Right renal cortex interstitium (tissue), 3 donors: Measurements from ENCODE around the gene ZNF205. TPM values are rescaled to one million over a fixed set of nuclear protein-coding genes. Genes with fewer than 3 reads are reported as not detected.
A peak's percentile ranks its signal among the peaks of the same experiment; 100 is the strongest.

Experiments
- DNase-seq, 3 donors: peaks; one replicate each; pipeline ENCODE4 v3.0.0-alpha.2; 2013; ENCODE audit warnings: low read depth in 3 of 3, low spot score in 2 of 3
- polyA plus RNA-seq, 3 donors: library from polyadenylated mRNA; unstranded; fragments of 120-200 nt; gene quantifications; one replicate each; pipeline ENCODE4 v1.2.1, GENCODE V29; 2013; ENCODE audit not compliant: insufficient read length in 3 of 3

ZNF205 gene
- polyA plus RNA-seq, 3 donors: 12.7 to 14.6 (median 13.8) TPM

DNA sequence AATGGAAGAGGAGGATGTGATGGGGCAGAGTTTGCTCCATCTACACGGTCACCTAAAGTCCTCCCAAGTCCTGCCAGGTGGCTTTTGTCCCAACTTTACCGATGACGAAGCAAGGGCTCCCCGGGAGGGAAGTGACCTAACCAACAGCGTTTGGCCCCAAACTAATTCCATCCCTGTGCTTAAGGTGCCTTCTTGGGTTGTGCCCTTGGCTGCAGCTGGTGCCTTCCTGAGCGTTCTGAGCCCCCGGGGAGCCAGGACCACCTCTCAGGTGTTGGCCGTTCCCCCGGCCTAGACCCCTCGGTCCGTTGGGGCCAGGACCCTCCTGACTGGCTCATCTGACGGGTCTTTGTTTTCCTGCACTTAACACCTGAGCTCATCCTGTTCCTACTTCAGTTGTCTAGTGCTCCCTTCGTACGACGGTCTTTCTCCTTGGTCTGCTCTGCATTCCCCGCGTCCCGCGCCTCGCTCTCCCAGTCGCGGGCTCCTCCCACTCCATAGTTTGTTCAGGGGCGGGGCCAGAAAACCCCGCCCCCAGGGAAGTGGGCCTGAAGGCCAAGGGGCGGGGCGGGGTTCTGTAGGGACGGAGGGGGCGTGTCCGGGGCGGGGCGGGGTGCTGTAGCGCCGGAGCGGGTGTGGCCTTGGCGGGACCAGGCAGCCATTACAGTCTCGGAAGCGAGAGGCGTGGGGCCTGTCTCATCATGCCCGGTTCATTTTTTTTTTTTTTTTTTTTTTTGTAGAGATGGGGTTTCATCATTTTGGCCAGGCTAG is 12.5 kb upstream of the ZNF205 start:
- peak in 1 of 3 donors; percentile 78 for DNase-seq

DNA sequence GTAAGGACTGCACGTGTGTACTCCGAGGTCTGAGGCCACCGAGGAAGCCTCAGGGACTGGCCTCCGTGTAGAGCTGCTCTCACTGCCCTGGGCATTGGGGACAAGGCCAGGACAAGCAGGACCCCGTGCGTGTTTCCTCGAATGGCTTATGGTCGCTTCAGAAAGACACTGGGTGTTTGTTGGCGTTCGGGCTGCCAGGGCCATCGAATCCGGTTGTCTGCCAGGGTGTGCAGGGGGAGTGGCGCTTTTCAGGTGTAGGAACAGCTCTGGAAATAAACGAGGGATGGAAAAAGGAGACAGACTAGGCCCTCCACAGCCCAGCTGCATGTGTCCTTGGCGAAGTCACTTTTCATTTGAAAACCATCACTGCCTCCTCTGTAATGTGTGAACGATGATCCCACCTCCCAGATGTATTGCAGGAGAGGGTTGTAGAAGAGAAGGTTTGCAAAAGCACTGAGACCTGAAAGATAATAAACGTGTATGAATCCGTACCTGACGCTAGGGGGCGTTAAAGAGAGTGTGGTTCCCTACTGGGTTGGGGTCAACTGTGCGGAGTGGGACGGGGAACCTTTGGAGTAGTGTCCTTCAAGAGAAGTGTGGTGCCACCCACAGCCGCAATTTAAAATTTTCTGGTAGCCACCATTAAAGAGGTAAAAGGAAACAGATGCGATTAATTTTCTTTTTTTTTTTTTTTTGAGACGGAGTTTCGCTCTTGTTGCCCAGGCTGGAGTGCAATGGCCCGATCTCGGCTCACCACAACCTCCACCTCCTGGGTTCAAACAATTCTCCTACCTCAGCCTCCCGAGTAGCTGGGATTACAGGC is 11.2 kb upstream of the ZNF205 start:
- no peak for DNase-seq

DNA sequence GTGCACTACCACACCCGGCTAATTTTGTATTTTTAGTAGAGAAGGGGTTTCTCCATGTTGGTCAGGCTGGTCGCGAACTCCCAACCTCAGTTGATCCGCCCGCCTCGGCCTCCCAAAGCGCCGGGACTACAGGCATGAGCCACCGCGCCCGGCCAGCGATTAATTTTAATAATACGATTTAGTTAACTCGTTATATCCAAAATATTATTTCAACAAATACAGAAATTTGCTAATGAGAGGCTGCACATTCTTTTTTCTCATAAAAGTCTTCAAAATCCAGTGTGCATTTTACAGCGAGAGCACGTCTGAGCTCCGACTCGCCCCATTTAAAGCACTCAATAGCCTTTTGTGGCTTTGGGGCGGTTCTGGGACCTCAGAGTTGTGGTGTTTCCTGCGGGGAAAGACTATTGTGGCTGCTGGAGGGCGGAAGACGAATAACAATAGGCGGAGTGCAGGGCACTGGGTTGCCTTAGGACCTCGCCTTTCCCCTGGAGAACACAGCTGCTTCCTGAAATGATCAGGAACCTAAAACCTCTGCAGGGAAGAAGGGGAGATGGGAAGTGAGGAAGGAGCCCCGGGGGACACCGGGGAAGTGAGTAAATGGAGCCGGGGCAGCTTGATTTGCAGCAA is 10.4 kb upstream of the ZNF205 start:
- no peak for DNase-seq

DNA sequence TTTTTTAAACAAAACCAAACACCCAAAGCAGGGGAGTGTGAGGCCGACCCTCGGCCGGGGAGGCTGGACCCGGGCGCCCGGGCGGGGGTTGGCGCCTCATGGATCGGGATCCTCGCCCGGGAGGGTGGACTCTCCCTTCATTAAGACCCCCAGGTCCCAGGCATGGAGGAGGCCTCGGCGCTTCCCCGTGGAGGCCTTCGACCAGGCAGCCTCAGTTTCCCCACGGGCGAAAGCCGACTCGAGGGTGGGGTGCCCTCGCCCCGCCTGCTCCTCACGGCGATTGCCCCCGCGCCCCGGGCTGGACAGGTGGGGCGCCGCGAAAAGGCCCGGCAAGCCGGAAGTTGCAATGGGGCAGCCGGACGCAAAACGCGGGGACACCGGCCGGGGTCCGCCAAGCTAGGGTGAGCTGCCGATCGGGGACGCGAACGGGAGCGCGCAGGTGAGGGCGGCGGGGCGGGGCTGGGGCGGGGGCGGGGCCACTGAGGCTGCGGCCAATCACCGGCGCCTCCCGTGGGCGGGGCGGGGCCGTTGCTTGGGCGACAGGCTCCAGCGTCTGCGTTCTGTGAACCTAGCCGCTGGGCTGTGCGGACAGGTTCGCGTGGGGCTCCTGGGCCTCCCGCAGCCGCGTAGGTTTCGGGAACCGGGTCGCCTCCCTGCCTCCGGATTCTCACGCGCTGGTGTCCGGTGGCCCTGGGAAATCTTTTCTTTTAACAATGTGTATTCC is 6.0 kb upstream of the ZNF205 start:
- DNase-seq: peak in 2 of 3 donors; percentile 78 to 81

DNA sequence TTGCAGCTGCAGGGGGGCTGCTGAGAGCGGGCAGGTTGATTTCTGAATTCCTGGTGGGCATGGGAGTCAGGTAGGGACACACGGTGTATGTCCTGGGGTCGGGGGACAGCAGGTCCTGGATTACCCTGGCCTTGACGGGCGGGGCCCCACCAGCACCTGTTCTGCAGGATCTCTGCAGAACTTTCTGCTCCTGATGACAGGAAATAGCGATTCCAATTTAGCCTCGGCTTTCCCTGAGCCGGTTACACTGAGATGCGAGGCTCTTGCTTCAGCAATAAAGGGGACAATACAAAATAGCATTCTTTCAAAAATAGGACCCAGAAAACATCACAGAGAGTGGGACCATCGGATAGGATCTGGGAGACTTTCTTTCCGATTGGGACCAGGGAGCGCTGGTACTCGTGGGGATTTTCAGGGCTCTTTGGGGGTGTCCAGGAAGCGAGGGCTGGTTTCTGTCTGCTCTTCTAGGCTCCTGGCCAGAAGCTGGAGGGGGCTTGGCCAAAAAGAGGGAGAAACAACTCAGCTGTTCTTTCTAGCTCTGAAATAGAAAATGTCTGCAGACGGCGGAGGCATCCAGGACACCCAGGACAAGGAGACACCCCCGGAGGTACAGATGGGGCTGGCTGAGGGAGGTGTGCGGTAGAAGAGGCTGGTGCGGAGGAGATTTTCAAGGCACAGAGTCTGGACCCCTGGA is 642 bp downstream of the ZNF205 start:
- DNase-seq: no peak

DNA sequence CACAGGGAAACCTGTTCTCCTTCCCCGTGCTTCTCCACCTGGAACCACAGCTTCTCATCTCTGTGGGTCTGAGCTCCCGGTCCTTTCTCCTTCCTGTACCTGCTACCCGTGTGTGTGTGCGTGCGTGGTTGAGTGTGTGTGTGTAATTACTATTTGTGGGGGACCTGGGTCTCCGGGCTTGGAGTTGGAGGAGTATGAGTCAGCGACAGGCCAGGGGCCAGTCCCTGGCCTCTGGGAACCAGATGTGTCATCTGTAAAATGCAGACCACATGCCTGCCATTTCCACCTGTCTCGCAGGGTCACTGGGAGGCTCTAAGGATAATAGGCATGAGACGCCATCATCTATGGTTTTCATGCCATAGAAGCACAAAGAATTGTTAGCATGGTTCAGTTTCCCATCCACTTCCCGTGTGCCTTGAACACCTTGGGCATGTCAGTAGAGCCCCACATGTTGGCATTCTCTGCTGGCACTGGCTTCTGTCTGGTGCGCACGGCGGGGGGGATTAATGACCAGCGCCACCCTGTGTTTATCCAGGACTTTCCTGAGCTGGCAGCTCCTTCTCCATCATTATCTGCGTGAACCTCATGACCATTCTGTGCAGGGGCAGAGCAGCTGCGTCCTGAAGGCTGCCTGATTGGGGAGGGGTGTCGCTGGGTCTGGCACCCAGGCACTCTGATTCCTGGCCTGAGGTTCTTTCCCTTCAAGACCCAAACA is 1.5 kb downstream of the ZNF205 start:
- no peak for DNase-seq

DNA sequence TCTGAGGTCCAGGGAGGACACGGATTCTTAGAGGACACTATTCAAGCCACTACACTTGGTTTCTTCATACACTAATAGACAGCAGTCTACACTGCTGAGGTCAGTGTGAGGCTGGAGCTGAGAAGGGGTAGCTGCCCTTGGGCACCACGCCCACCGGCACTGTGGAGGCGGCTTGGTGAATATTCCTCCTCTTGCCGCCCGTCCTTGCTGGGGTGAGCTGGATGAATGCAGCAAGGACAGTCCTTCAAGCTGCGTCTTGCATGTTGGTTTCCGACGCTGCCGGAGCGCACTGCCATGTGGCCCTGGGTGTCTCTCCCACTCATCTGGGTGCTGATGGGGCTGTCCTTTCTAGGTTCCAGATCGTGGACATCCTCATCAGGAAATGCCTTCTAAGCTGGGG is 2.6 kb downstream of the ZNF205 start:
- no peak for DNase-seq

DNA sequence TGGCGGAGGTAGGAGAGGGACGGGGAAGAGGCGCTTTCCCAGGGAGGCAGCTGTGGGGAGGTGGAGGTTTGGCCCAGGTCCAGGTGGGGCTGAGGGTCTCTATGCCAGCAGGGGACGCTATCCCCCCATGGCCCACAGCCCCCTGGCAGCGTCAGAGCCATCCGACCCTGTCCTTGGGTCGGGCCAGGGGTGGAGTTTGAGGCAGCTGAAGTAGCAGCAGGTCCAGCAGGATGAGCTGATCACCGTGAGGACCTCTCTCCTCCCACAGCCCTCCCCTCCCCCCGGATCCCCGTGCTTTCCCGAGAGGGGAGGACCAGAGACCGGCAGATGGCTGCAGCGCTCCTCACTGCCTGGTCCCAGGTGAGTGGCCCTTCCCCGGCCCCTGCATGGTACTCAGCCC is 3.2 kb downstream of the ZNF205 start:
- no peak for DNase-seq

DNA sequence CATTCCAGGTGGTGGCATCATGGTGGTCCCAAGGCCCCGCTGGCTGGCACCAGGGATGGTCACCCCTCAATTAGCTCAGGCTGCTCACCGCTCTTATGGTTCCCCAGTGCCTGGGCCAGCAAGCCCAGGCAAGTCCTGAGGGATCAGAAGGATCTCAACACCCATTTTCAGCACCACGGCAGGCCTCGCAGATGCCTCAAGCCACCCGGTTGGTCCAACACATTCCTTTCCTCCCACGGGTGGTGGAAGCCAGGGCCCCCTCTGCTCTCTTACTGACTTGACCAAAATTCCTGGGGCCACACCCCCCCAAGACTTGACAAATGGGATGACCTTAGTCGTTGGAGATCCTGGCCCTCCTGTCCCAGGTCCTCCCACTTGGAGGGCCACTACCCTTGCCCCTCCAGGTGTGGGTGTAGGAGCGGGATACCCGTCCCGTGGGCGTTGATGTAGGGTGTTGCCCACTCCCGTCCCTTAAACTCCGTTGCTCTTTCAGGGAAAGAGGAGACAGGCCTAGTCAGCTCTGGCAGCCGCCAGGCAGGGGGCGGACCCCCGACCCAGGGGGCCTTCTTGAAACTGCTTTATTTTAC is 5.9 kb downstream of the ZNF205 start:
- no peak for DNase-seq

DNA sequence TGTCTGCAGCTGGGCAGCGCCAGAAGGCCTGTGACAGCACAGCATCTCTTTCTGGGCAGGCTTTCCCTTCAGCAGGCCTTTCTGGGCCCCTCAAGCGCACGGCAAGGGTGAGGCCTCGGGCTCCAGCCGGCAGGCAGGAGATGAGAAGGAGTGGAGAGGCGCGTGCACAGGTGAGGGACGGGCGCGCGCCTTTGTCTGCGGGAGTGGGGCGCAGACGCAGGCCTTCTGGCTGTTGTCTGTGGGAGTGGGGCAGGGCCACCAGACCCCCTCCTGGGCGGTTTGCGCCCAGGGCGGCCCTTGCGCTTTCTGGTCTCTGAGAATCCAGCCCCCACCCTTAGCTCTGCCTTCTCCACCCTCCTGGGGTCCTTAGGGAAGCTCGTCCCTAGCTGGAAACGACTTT is 6.5 kb downstream of the ZNF205 start:
- no peak for DNase-seq

DNA sequence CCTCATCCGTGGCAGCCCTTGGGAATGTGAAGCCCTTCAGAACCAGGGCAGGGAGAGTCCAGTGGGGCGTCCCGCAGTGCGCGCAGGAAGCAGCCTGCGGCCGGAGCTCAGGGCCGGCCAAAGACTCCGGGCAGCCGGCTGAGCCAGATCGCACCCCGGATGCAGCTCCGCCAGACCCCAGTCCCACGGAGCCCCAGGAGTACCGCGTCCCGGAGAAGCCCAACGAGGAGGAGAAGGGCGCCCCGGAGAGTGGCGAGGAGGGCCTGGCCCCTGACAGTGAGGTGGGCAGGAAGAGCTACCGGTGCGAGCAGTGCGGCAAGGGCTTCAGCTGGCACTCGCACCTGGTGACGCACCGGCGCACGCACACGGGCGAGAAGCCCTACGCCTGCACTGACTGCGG is 6.9 kb downstream of the ZNF205 start:
- no peak for DNase-seq

DNA sequence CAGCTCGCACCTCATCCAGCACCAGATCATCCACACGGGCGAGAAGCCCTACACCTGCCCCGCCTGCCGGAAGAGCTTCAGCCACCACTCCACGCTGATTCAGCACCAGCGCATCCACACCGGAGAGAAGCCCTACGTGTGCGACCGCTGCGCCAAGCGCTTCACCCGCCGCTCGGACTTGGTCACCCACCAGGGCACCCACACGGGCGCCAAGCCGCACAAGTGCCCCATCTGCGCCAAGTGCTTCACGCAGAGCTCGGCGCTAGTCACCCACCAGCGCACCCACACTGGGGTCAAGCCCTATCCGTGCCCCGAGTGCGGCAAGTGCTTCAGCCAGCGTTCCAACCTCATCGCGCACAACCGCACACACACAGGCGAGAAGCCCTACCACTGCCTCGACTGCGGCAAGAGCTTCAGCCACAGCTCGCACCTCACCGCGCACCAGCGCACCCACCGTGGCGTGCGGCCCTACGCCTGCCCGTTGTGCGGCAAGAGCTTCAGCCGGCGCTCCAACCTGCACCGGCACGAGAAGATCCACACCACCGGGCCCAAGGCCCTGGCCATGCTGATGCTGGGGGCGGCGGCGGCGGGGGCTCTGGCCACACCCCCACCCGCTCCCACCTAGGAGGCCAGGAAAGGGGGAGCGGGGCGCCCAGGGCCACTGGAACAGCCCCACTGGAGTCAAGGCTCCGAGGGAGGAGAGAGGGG is 7.5 kb downstream of the ZNF205 start:
- DNase-seq: no peak

DNA sequence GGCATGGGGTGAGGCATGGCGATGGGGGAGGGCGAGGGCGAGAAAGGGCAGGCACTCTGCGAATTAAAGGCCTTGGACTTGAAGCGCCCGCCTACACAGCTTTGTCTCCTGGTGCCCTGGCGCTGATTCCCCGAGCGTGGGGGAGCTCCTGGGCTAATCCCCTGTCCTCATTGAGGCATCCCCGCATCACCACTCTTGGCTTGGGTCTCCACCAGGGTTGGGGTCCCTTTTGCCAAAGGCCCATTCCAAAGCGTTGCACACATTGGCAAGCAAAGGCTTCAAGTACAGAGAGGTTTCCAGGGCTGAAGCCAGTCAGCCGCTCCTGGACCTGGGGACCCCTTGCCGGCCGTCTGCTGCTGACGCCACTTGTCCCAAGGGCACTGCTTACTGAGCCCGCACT is 8.0 kb downstream of the ZNF205 start:
- no peak for DNase-seq

DNA sequence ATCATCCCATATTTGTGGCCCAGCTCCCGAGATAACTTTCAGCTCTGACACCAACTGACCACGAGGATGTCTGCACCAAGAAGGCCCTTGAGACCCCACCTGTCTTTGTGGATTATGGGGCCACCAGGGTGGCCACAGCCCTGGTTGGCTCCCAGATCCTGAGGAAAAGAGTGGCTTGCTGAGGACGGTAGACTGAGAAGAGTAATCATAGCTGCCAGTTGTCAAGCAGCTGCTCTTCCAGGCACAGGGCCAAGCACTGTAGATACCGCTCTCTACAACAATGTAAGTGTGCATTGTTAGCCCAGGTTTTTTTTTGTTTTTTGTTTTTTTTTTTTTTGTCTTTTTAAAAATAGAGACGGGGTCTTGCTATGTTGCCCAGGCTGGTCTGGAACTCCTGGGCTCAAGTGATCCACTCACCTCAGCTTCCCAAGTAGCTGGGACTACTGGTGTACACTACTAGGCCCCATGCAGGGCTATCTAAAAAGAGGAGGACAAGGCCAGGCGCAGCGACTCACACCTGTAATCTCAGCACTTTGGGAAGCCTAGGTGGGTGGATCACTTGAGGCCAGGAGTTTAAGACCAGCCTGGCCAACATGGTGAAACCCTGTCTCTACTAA is 9.6 kb downstream of the ZNF205 start:
- no peak for DNase-seq

DNA sequence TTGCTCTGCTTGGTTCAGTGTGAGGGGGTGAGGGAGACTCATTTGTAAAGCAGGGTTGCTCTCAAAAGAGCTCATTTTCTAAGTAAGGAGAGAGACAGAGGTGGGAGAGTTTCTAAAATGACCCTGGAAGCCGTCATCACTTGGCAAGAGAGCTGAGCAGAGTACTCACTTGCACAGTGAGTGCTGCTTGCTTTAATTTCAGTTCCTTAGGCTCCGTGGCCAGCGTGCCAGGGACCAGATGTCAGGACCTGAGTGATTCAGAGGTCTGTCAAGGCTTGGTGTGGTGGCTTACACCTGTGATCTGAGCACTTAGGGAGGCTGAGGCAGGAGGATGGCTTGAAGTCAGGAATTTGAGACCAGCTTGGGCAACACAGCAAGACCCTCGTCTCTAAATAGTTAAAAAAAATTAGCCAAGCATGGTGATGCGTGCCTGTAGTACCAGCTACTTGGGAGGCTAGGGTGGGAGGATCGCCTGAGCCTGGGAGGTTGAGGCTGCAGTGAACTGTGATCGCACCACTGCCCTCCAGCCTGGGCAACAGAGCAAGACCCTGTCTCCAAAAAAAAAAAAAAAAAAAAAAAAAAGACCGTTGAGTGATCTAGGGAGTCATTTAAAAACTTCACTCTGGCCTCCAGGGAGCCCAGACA is 10.7 kb downstream of the ZNF205 start:
- DNase-seq: no peak

DNA sequence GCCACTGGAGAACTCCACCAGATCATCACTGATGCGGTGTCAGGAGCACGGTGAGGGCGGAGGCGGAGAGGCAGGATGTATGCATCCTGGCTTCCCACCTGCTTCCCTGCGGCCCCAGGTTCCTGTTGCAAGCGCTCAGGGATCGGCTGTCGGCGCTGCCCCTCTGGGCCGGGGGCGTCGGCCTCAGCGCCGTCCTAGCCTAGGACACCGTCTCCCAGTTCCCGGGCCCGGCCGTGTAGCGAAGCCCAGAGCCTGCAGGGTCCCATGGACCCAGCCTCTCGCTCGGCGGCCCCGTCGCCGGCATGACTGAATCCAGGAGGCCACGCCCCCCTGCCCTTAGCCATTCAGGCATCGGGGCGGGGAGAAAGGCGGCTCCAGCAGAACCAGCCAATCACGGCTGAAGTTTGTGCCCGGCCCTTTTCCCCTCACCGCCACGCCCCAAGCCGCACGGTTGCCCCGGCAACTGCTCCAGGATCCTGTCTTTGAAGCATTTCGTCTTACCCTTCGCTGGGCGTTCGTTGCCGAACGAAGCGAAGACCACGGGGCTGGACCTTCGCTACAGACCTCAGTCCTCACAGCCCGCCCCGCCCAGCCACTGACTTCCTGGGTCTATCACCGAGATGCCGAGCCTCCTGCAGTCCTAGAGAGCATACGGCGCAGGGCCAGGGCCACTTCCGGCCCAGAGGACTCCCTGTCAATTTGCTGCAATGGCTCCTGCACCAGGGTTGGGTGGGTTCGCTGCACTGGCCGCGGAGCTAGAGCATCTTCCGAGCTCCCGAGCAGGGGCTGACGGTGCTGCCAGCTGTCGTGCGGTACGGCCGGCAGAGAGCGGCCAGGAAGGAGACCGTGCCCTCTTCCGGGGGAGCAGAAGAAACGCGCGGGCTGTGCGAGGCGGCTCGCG is 11.8 kb downstream of the ZNF205 start:
- peak; percentile 90 to 97 (median 93) for DNase-seq

DNA sequence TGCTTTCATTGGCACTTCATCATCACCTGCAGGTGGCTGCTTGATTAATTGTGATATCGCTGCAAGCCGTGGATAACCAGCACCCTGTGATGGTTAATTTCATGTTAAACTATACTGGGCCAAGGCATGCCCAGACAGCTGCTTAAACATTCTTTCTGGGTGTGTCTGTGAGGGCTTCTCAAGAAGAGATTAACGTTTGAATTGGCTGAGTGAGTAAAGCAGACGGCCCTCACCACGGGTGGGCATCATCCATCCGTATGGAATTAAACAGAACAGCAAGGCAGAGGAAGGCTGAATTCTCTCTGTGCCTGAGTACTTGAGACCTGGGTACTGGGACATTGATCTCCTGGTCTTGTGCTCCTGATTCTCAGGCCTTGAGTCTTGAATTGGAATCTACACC is 15.4 kb downstream of the ZNF205 start:
- no peak for DNase-seq
